HG03175 (cell line): Measurements from ENCODE around the gene MLEC.

ENCODE experiments used
- ATAC-seq: cut with Tn5 transposase; IDR thresholded peaks from one replicate; pipeline ENCODE4 v1.9.1; 2021; ENCODE audit warnings: mild to moderate bottlenecking, moderate library complexity; ENCODE audit not compliant: unreplicated experiment

Gene MLEC

GRCh38 chr12:120686690-120687577, at the start of gene MLEC:
Gene MLEC (plus strand): TSS chr12:120687149. CDS start chr12:120687297, 148 bp downstream.
- peak; percentile 63 for ATAC-seq

GRCh38 chr12:120639771-120640721, 46.9 kb upstream of the MLEC start, which contains the start of gene CABP1:
Gene CABP1 (plus strand): TSS chr12:120640626. CDS start chr12:120640686, 60 bp downstream.
- peak; percentile 80 for ATAC-seq

- peak; percentile 16 for ATAC-seq
Observed at GRCh38 chr12:120640861-120641833, 45.8 kb upstream of the MLEC start.

- ATAC-seq = no peak
Observed at GRCh38 chr12:120642121-120642520, 44.8 kb upstream of the MLEC start.

DNA sequence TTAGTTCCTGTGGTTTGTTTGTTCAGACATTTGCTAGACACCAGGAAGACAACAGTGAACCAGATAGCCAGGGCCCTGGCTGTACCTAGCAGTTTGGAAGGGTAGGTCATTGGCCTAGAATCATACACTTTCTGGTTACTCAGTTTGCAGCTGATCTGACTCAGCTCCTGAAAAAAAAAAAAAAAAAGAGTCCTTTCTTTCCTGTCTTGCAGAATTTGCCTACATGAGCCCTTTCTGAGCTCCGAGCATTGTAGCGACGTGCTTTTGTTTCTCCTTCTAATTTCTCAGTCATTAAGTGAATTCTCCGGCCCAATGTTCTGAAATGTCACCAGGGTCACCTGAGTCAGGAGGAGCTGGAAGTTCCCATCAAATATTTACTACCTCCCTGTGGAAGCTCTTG, 44.1 kb upstream of the MLEC start:
- ATAC-seq = no peak

GRCh38 chr12:120643574-120643973, 43.4 kb upstream of the MLEC start:
- no peak for ATAC-seq

GRCh38 chr12:120646044-120646443, 40.9 kb upstream of the MLEC start:
- no peak for ATAC-seq

DNA sequence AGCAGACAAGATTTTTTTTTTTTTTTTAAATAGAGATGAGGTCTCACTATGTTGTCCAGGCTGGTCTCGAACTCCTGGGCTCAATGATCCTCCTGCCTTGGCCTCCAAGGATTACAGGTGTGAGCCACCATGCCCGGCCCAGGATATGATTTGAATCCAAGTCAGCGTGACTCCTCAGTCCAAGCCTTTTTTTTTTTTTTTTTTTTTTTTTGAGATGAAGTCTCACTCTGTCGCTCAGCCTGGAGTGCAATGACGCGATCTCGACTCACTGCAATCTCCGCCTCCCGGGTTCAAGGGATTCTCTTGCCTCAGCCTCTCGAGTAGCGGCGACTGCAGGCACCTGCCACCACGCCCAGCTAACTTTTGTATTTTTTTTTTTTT, 39.6 kb upstream of the MLEC start:
- no peak for ATAC-seq

- no peak for ATAC-seq
Observed at GRCh38 chr12:120649442-120650232, 37.3 kb upstream of the MLEC start.

DNA sequence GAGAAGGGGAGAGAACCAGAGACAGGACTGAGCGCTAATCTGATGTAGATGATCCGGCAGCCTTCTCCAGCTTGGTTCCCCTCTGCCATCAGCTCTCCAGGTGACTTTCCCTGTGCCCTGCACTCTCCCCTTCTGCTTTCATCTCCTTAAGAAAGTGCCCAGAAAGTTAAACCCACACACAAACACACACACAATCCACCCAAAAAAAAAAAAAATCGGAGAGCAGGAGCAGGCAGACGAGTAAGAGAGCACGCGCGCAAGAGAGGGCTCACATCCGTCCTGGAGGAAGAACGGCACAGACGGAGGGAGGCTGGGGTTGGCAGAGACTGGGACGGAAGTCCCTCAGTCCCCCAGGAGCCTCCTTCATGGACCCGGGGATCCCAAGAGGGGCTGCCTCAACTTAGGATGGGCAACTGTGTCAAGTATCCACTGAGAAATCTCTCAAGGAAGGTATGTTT, 36.7 kb upstream of the MLEC start:
- ATAC-seq = no peak

DNA sequence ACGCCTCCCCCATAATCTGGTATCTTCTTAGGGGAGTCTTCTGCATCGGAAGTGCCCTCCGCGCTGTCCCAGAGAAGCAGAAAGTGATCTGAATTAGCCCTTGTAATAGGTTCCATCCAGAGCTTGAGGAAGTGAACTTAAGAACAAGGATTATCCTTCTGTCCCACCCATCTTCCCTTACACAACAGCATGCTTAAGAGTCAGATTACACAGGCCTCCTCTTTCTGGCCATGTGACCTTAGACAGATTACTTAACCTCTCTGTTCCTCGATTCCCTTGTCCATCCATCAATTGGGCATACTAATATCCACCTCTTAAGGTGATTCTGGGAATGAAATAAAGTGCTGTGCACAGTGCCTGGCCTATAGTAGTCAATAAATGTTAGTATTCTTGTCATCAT, 35.1 kb upstream of the MLEC start:
- ATAC-seq = no peak

GRCh38 chr12:120652656-120653435, 34.1 kb upstream of the MLEC start:
- ATAC-seq = no peak

GRCh38 chr12:120653611-120654010, 33.3 kb upstream of the MLEC start:
- no peak for ATAC-seq

GRCh38 chr12:120654656-120655055, 32.3 kb upstream of the MLEC start:
- ATAC-seq = no peak

DNA sequence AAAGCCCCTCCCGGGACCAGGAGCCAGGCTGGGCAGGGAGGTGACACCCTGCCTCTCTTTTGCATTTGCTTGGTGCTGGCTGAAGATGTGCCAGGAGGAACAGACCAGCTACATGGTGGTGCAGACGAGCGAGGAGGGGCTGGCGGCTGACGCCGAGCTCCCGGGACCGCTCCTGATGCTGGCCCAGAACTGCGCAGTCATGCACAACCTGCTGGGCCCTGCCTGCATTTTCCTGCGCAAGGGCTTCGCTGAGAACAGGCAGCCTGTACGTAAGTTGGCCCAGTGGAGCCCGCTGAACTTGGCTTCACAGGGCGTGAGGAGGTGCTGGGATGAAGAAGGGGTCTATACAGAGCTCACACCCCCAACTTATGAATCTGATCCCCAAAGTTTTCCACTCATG, 30.9 kb upstream of the MLEC start:
- ATAC-seq = no peak

GRCh38 chr12:120658286-120659150, 28.4 kb upstream of the MLEC start:
- ATAC-seq = no peak

GRCh38 chr12:120659151-120659525, 27.8 kb upstream of the MLEC start:
- ATAC-seq = no peak

- no peak for ATAC-seq
Observed at GRCh38 chr12:120661432-120661831, 25.5 kb upstream of the MLEC start.
